ENCODE data around the gene RPL27. TPM values are rescaled to one million over a fixed set of nuclear protein-coding genes. Genes with fewer than 3 reads are reported as not detected.

RPL27 gene
- total and polyA plus RNA-seq, 8 donors, result 842 to 1,820 (median 1,641) TPM

- Histone ChIP-seq H3K9me3 (no peaks in the 10 kb centered on the region), H3K36me3 (peaks cover 0 to 52% of the 10 kb centered on the region in 2 donors), H3K4me3 (no peak overlapping the region), H3K27me3 (no peaks in the 10 kb centered on the region), H3K27ac (peak overlapping the region in 1 of 2 donors; percentile 88), H3K4me1 (peaks cover 14 to 82% of the 10 kb centered on the region in 2 donors)
- TF ChIP-seq CTCF (IDR thresholded peaks at IDR 0.05), result no peak
- DNase-seq, result no peak
- intact Hi-C loops (cut with DNase I), result no loop called here
- ATAC-seq, result no peak
These were observed 20.0 kb downstream of the RPL27 start for GRCh38 chr17:43018008-43018853.

- ATAC-seq (no peak), DNase-seq (no peak)
- no peaks in the 10 kb centered on the region for H3K27me3 ChIP-seq
- H3K27ac ChIP-seq, result peak overlapping the region in 1 of 2 donors; percentile 88
- H3K36me3 ChIP-seq, result peaks cover 0 to 45% of the 10 kb centered on the region in 2 donors
- no peaks in the 10 kb centered on the region for H3K9me3 ChIP-seq
- intact Hi-C loops (cut with DNase I), result no loop called here
- H3K4me1 ChIP-seq, result peaks cover 14 to 84% of the 10 kb centered on the region in 2 donors
- no peak overlapping the region for H3K4me3 ChIP-seq
- no peak for TF ChIP-seq CTCF (IDR thresholded peaks at IDR 0.05)
These were observed 20.7 kb downstream of the RPL27 start for GRCh38 chr17:43018932-43019331.

GRCh38 chr17:43019418-43019817 is 21.2 kb downstream of the RPL27 start:
- peak overlapping the region in 1 of 2 donors; percentile 100 for H3K4me3 ChIP-seq

GRCh38 chr17:43020030-43020621 is 21.9 kb downstream of the RPL27 start:
- TF ChIP-seq CTCF (IDR thresholded peaks at IDR 0.05), result no peak
- H3K27ac ChIP-seq, result peak overlapping the region; percentile 88 to 90
- intact Hi-C loops (cut with DNase I), result loop anchor here in 1 of 2 donors (10.0 kb wide), 1 partner anchor 295 kb away; no protein-coding TSS in a partner anchor
- DNase-seq (no peak), ATAC-seq (no peak)
- no peaks in the 10 kb centered on the region for H3K27me3 ChIP-seq
- peaks cover 0 to 34% of the 10 kb centered on the region in 2 donors for H3K36me3 ChIP-seq
- H3K4me3 ChIP-seq, result peak overlapping the region in 1 of 2 donors; percentile 100
- peaks cover 14 to 82% of the 10 kb centered on the region in 2 donors for H3K4me1 ChIP-seq
- H3K9me3 ChIP-seq, result no peaks in the 10 kb centered on the region

More at GRCh38 chr17:43019418-43019817, 21.2 kb downstream of the RPL27 start:
- intact Hi-C loops (cut with DNase I), result no loop called here
- no peak for TF ChIP-seq CTCF (IDR thresholded peaks at IDR 0.05)
- no peak for DNase-seq
- peaks cover 0 to 41% of the 10 kb centered on the region in 2 donors for H3K36me3 ChIP-seq
- peaks cover 14 to 84% of the 10 kb centered on the region in 2 donors for H3K4me1 ChIP-seq
- ATAC-seq, result no peak
- H3K9me3 ChIP-seq, result no peaks in the 10 kb centered on the region
- peak overlapping the region; percentile 15 to 88 for H3K27ac ChIP-seq
- no peaks in the 10 kb centered on the region for H3K27me3 ChIP-seq

All from left lung (tissue), 10 donors.